GM21619 (cell line): ENCODE results near the gene RAPGEF4.

ENCODE experiments used
- ATAC-seq: cut with Tn5 transposase; IDR thresholded peaks from one replicate; pipeline ENCODE4 v1.9.1; 2021; ENCODE audit not compliant: unreplicated experiment

RAPGEF4 gene

GRCh38 chr2:172993931-172994717 is 258.5 kb downstream of the RAPGEF4 start:
- ATAC-seq, result no peak

GRCh38 chr2:172994864-172995263 is 259.2 kb downstream of the RAPGEF4 start:
- no peak for ATAC-seq

GRCh38 chr2:172995323-172996244 is 259.9 kb downstream of the RAPGEF4 start:
- ATAC-seq, result no peak

GRCh38 chr2:172996387-172996961 is 260.8 kb downstream of the RAPGEF4 start:
- no peak for ATAC-seq

DNA sequence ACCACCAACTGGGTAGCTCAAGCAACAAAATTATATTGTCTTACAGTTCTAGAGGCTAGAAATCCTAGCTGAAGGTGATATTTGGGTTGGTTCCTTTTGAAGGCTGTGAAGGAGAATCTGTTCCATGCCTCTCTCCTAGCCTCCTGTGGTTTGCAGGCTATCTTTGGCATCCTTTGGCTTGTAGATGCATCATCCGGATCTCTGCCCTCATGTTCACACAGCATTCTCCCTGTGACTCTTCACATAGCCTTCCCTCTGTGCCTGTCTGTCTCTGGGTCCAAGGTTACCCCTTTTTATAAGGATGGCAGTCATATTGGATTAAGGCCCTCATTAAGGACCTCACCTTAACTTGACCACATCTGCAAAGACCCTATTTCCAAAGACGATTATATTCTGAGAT is 261.4 kb downstream of the RAPGEF4 start:
- no peak for ATAC-seq

DNA sequence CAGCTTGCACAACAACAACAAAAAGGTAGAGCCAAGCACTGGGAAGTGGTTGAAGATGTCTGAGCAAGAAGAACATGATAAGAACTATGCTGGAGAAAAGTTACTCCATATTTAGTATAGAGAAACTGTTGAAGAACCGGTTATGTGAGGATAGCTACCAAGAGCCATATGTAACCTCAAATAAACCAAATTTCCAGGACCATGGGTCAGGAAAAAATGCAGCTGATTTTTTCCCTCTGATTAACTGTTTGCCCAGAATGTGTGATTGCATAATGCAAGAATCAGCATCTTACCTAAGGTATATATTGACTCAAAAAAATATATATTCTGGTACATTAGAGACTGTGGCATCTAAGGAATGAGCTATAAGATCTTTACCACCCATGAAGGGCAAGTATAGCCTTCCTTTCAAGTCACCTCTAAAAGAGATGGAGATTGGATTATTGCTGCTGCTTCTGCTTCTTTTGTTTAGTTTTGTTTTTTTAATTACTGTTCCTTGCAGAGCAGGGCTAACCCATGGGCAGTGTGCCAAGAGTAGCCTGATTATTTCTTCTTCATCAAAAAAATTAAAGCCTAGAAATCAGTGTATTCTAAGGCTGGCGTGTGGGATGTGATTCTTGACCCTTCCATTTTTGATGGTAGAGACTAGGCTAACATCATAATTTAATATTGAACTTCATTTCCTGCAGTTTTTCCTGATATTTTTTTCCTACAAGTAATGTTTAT is 263.1 kb downstream of the RAPGEF4 start:
- ATAC-seq, result no peak

DNA sequence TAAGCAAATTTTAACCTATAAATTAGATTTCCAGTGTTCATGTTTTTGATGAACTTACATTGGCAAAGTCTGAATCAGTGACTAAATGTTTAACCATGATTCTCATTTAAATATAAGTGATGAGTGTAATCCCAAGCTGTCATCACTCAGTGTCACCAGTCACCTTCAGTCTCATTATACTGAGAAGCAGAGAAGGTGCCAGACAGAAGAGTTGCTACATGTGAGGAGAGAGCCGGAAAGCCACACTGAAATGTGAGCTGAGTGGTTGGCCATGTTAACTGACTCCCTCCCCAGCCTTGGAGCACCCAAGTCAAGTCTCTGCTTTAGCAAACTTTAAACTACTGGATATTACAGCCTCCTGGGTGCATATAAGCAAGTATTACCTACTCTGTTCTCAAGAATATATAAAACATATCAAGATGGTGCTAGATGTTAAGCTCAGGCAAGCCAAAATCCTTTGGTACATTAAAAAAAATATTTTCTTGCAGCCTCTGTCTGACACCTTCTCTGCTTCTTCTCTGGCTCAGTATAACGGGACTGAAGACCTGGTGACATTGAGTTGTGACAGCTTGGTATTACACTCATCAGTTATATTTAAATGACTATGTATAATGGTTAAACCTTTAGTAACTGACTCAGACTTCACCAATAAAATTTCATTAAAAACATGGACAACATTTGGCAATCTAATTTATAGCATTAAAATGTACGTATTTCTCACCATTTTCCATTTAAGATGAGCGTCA is 264.2 kb downstream of the RAPGEF4 start:
- no peak for ATAC-seq

DNA sequence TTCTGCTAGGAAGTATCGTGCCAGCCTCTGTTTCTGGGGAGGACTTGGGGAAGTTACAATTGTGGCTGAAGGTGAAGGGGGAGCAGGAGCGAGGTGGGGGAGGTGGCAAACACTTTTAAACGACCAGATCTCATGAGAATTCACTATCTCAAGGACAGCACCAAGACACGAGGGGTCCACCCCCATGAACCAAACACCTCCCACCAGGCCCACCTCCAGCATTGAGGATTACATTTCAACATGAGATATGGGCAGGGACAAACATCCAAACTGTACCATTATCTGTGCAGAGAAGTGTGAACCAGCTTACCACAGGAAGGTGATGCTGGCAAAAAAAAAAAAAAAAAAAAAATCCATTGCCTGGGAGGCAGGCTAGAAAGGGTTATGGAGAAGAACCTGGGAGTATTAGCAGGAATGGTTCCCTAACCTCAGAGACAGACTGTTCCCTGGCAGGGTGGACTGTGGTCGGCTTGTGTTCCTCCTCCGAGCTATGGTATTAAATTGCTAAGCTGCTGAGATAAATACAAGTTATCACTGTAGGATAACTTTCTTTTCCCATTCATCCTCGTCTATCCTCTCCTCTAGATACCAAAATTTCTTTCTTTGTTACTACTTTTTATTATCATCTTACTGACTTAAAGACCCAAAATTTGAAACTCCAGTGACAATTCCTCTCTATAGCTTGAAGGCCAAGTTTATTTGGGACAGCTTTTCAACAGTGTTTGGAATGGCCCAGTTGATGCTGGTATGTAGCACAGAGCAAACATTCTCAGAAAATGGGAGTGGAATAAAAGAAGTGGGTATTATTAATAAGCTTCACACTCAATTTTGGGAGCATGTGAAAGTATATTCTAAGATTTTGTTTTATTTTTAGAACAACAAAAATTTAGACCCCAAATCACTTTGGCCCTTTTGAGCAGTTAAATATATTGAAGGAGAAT is 266.3 kb downstream of the RAPGEF4 start:
- no peak for ATAC-seq

- no peak for ATAC-seq
Measured at GRCh38 chr2:173002751-173003541, 267.3 kb downstream of the RAPGEF4 start.

GRCh38 chr2:173008786-173009185 is 273.1 kb downstream of the RAPGEF4 start:
- no peak for ATAC-seq

- no peak for ATAC-seq
Measured at GRCh38 chr2:173010233-173010632, 274.6 kb downstream of the RAPGEF4 start.

- ATAC-seq, result no peak
Measured at GRCh38 chr2:173016451-173016850, 280.8 kb downstream of the RAPGEF4 start.

DNA sequence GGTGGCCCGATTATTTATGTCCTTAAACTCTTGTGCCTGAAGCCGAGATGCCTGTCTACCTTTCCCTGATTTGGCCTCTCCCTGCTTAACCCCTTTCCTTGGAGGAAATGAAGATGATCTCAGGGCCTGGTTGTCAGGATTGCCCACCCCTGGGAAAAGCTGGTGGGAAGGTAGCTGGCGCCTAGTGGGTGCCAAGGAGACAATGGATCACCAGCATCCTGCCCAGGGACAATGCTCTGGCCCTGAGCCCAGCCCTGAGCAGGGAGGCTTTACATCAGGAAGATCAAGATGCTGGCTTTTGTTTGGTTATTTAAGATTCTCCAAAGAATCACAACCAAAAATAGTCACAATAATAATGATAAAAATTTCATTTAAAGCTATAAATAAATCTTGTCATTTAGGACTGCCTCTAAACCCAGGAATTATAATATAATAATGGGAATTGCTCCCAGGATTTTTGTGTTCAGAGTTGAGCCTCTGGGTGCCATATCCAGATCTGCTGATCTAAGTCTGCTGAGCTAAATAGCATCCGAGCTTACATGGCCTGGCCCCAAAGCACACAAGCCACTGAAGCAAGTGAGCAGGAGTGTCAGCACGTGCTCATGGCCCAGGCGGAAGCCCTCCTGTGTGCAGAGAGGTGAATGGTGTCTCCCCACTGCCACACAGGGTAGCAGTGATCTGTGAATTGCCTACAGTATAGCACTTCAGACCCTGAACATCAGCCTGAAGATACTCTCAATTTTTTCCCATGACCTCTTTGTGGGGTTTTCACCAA is 282.2 kb downstream of the RAPGEF4 start:
- ATAC-seq, result no peak

- no peak for ATAC-seq
Measured at GRCh38 chr2:173019755-173020154, 284.1 kb downstream of the RAPGEF4 start.

DNA sequence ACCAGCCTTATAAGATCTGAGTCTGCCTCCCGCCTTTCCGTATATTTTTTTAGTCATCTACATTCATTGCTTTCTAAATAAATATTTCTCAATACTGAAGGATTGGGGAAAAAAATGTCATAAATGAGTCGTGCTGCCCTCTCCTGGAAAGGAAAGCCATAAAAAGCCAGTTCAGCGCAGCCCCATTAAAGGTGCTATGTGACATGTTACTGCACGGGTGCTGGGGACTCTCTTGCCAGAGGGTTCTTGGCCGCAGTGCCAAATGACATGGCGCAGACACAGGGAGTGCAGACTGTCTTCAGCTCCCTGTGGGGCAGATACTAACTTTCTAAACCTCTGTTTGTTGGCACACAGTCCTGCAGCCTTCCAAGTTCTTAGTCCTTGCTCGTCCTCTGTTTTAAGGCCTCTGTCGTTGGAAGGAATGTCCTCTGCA is 286.3 kb downstream of the RAPGEF4 start:
- ATAC-seq, result no peak

- no peak for ATAC-seq
Measured at GRCh38 chr2:173023718-173024117, 288.1 kb downstream of the RAPGEF4 start.

DNA sequence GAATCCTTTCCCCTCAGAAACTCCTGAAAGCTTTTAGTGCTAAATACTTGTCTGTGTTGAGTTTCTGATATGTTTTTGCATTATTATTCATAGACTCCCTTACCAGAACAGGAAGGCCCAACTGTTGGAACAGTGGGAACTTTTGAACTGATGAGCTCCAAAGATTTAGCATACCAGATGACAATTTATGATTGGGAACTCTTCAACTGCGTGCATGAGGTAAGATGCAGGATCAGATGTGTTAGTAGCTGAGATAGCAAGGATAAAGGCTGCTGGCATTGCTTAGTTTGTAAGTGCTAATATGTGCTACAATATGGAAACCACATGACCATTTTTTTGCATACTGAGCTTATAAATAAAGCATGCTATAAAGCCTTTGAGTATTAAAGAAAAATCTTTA is 290.8 kb downstream of the RAPGEF4 start:
- no peak for ATAC-seq
